ENCODE measurements around the gene LRRIQ4.

LRRIQ4 gene

GRCh38 chr3:169818316-169818715, 5.6 kb downstream of the LRRIQ4 start:
- WGBS, result 100% methylated on average over 1 of the region's 2 CpGs

GRCh38 chr3:169822091-169822490, 9.4 kb downstream of the LRRIQ4 start:
- no peaks in the 10 kb centered on the region for H3K27me3 ChIP-seq (ENCODE audit: control insufficient read depth in 1 of 2, insufficient read depth in 1 of 2, low read length in 2 of 2)
- H3K4me2 ChIP-seq (ENCODE audit: low read length, poor library complexity, severe bottlenecking), result no peak overlapping the region
- H4K8ac ChIP-seq (ENCODE audit: low read length), result no peak overlapping the region
- no peak overlapping the region for H2BK12ac ChIP-seq (ENCODE audit: low read length in 2 of 2)
- H3K36me3 ChIP-seq (ENCODE audit: control insufficient read depth in 1 of 2, insufficient read depth in 2 of 2, low read depth in 1 of 2, low read length in 2 of 2), result no peaks in the 10 kb centered on the region
- no peak overlapping the region for H3K4ac ChIP-seq (ENCODE audit: low read depth in 1 of 2, low read length in 2 of 2)
- WGBS, result 97% methylated on average over 15 of the region's 15 CpGs
- no peaks in the 10 kb centered on the region for H3K4me1 ChIP-seq (ENCODE audit: control insufficient read depth, insufficient read depth, low read depth, low read length)
- DNase-seq, result no peak
- H3K27ac ChIP-seq (ENCODE audit: low read length, poor library complexity, severe bottlenecking), result no peak overlapping the region
- H2BK15ac ChIP-seq (ENCODE audit: low read depth, poor library complexity, severe bottlenecking), result no peak overlapping the region
- no peak overlapping the region for H3K23ac ChIP-seq (ENCODE audit: low read length in 2 of 2)
- no peak overlapping the region for H3K9ac ChIP-seq (ENCODE audit: low read length)
- H3K79me1 ChIP-seq (replicated peaks; ENCODE audit: low read length, poor library complexity, severe bottlenecking), result no peaks in the 10 kb centered on the region
- no peak overlapping the region for H4K91ac ChIP-seq (ENCODE audit: low read length)
- H3K9me3 ChIP-seq (ENCODE audit: control insufficient read depth, low read length), result no peaks in the 10 kb centered on the region
- H3K4me3 ChIP-seq (ENCODE audit: insufficient read depth in 1 of 2, low read depth in 1 of 2, low read length in 2 of 2), result no peak overlapping the region
- no peak overlapping the region for H2BK120ac ChIP-seq (ENCODE audit: low read depth, low read length)
- H2BK5ac ChIP-seq (ENCODE audit: low read depth, low read length, poor library complexity, severe bottlenecking), result no peak overlapping the region
- H2AK5ac ChIP-seq (ENCODE audit: low read length, severe bottlenecking), result no peak overlapping the region
- H3K14ac ChIP-seq (ENCODE audit: low read length in 2 of 2), result no peak overlapping the region
- no peak overlapping the region for H3K18ac ChIP-seq (ENCODE audit: low read depth in 1 of 2, low read length in 2 of 2)
- H2AFZ ChIP-seq (ENCODE audit: low read depth, low read length), result no peak overlapping the region

More at GRCh38 chr3:169818316-169818715, 5.6 kb downstream of the LRRIQ4 start:
- no peak overlapping the region for H2BK5ac ChIP-seq (ENCODE audit: low read depth, low read length, poor library complexity, severe bottlenecking)
- H3K27me3 ChIP-seq (ENCODE audit: control insufficient read depth in 1 of 2, insufficient read depth in 1 of 2, low read length in 2 of 2), result no peaks in the 10 kb centered on the region
- H3K9me3 ChIP-seq (ENCODE audit: control insufficient read depth, low read length), result peaks cover 7% of the 10 kb centered on the region
- no peak overlapping the region for H4K91ac ChIP-seq (ENCODE audit: low read length)
- H3K14ac ChIP-seq (ENCODE audit: low read length in 2 of 2), result no peak overlapping the region
- no peak overlapping the region for H3K4me2 ChIP-seq (ENCODE audit: low read length, poor library complexity, severe bottlenecking)
- no peak overlapping the region for H3K4ac ChIP-seq (ENCODE audit: low read depth in 1 of 2, low read length in 2 of 2)
- no peak overlapping the region for H3K27ac ChIP-seq (ENCODE audit: low read length, poor library complexity, severe bottlenecking)
- H3K36me3 ChIP-seq (ENCODE audit: control insufficient read depth in 1 of 2, insufficient read depth in 2 of 2, low read depth in 1 of 2, low read length in 2 of 2), result no peaks in the 10 kb centered on the region
- no peaks in the 10 kb centered on the region for H3K4me1 ChIP-seq (ENCODE audit: control insufficient read depth, insufficient read depth, low read depth, low read length)
- H2BK120ac ChIP-seq (ENCODE audit: low read depth, low read length), result no peak overlapping the region
- peak; percentile 34 for DNase-seq
- H3K23ac ChIP-seq (ENCODE audit: low read length in 2 of 2), result no peak overlapping the region
- no peak overlapping the region for H2BK15ac ChIP-seq (ENCODE audit: low read depth, poor library complexity, severe bottlenecking)
- no peak overlapping the region for H3K9ac ChIP-seq (ENCODE audit: low read length)
- H2BK12ac ChIP-seq (ENCODE audit: low read length in 2 of 2), result no peak overlapping the region
- H3K79me1 ChIP-seq (replicated peaks; ENCODE audit: low read length, poor library complexity, severe bottlenecking), result no peaks in the 10 kb centered on the region
- no peak overlapping the region for H2AK5ac ChIP-seq (ENCODE audit: low read length, severe bottlenecking)
- H4K8ac ChIP-seq (ENCODE audit: low read length), result peak overlapping the region; percentile 61
- H3K4me3 ChIP-seq (ENCODE audit: insufficient read depth in 1 of 2, low read depth in 1 of 2, low read length in 2 of 2), result no peak overlapping the region
- no peak overlapping the region for H3K18ac ChIP-seq (ENCODE audit: low read depth in 1 of 2, low read length in 2 of 2)
- no peak overlapping the region for H2AFZ ChIP-seq (ENCODE audit: low read depth, low read length)

GRCh38 chr3:169822540-169822939, 9.9 kb downstream of the LRRIQ4 start:
- no peaks in the 10 kb centered on the region for H3K9me3 ChIP-seq (ENCODE audit: control insufficient read depth, low read length)

GRCh38 chr3:169822983-169823382, 10.3 kb downstream of the LRRIQ4 start:
- Histone ChIP-seq H3K79me1 (replicated peaks; ENCODE audit: low read length, poor library complexity, severe bottlenecking) (no peaks in the 10 kb centered on the region), H3K4ac (ENCODE audit: low read depth in 1 of 2, low read length in 2 of 2) (no peak overlapping the region), H4K8ac (ENCODE audit: low read length) (no peak overlapping the region), H3K18ac (ENCODE audit: low read depth in 1 of 2, low read length in 2 of 2) (no peak overlapping the region), H2BK120ac (ENCODE audit: low read depth, low read length) (no peak overlapping the region), H3K4me1 (ENCODE audit: control insufficient read depth, insufficient read depth, low read depth, low read length) (no peaks in the 10 kb centered on the region), H4K91ac (ENCODE audit: low read length) (no peak overlapping the region), H2BK5ac (ENCODE audit: low read depth, low read length, poor library complexity, severe bottlenecking) (no peak overlapping the region), H3K4me2 (ENCODE audit: low read length, poor library complexity, severe bottlenecking) (no peak overlapping the region), H2AK5ac (ENCODE audit: low read length, severe bottlenecking) (no peak overlapping the region), H2BK15ac (ENCODE audit: low read depth, poor library complexity, severe bottlenecking) (no peak overlapping the region), H3K36me3 (ENCODE audit: control insufficient read depth in 1 of 2, insufficient read depth in 2 of 2, low read depth in 1 of 2, low read length in 2 of 2) (no peaks in the 10 kb centered on the region), H3K9ac (ENCODE audit: low read length) (no peak overlapping the region), H3K14ac (ENCODE audit: low read length in 2 of 2) (no peak overlapping the region), H3K27ac (ENCODE audit: low read length, poor library complexity, severe bottlenecking) (no peak overlapping the region), H3K4me3 (ENCODE audit: insufficient read depth in 1 of 2, low read depth in 1 of 2, low read length in 2 of 2) (no peak overlapping the region), H3K27me3 (ENCODE audit: control insufficient read depth in 1 of 2, insufficient read depth in 1 of 2, low read length in 2 of 2) (no peaks in the 10 kb centered on the region), H2BK12ac (ENCODE audit: low read length in 2 of 2) (no peak overlapping the region), H2AFZ (ENCODE audit: low read depth, low read length) (no peak overlapping the region), H3K23ac (ENCODE audit: low read length in 2 of 2) (no peak overlapping the region), H3K9me3 (ENCODE audit: control insufficient read depth, low read length) (no peaks in the 10 kb centered on the region)
- 75% methylated on average over 5 of the region's 6 CpGs for whole genome bisulfite sequencing
- no peak for DNase-seq

More at GRCh38 chr3:169822540-169822939, 9.9 kb downstream of the LRRIQ4 start:
- no peaks in the 10 kb centered on the region for H3K4me1 ChIP-seq (ENCODE audit: control insufficient read depth, insufficient read depth, low read depth, low read length)
- H2AK5ac ChIP-seq (ENCODE audit: low read length, severe bottlenecking), result no peak overlapping the region
- H3K36me3 ChIP-seq (ENCODE audit: control insufficient read depth in 1 of 2, insufficient read depth in 2 of 2, low read depth in 1 of 2, low read length in 2 of 2), result no peaks in the 10 kb centered on the region
- H4K8ac ChIP-seq (ENCODE audit: low read length), result no peak overlapping the region
- H2BK120ac ChIP-seq (ENCODE audit: low read depth, low read length), result no peak overlapping the region
- no peak for DNase-seq
- no peak overlapping the region for H3K23ac ChIP-seq (ENCODE audit: low read length in 2 of 2)
- no peak overlapping the region for H3K18ac ChIP-seq (ENCODE audit: low read depth in 1 of 2, low read length in 2 of 2)
- H3K27me3 ChIP-seq (ENCODE audit: control insufficient read depth in 1 of 2, insufficient read depth in 1 of 2, low read length in 2 of 2), result no peaks in the 10 kb centered on the region
- H3K14ac ChIP-seq (ENCODE audit: low read length in 2 of 2), result no peak overlapping the region
- no peak overlapping the region for H2BK12ac ChIP-seq (ENCODE audit: low read length in 2 of 2)
- no peak overlapping the region for H3K4ac ChIP-seq (ENCODE audit: low read depth in 1 of 2, low read length in 2 of 2)
- H2BK15ac ChIP-seq (ENCODE audit: low read depth, poor library complexity, severe bottlenecking), result no peak overlapping the region
- no peak overlapping the region for H2AFZ ChIP-seq (ENCODE audit: low read depth, low read length)
- no peak overlapping the region for H3K4me3 ChIP-seq (ENCODE audit: insufficient read depth in 1 of 2, low read depth in 1 of 2, low read length in 2 of 2)
- H3K79me1 ChIP-seq (replicated peaks; ENCODE audit: low read length, poor library complexity, severe bottlenecking), result no peaks in the 10 kb centered on the region
- no peak overlapping the region for H2BK5ac ChIP-seq (ENCODE audit: low read depth, low read length, poor library complexity, severe bottlenecking)
- 96% methylated on average over 20 of the region's 20 CpGs for WGBS
- H4K91ac ChIP-seq (ENCODE audit: low read length), result no peak overlapping the region
- H3K9ac ChIP-seq (ENCODE audit: low read length), result no peak overlapping the region
- no peak overlapping the region for H3K4me2 ChIP-seq (ENCODE audit: low read length, poor library complexity, severe bottlenecking)
- H3K27ac ChIP-seq (ENCODE audit: low read length, poor library complexity, severe bottlenecking), result no peak overlapping the region

Measured in mesenchymal stem cell (in vitro differentiated cells and primary cell).